ENCODE data around the gene EDN1. TPM values are rescaled to one million over a fixed set of nuclear protein-coding genes. Genes with fewer than 3 reads are reported as not detected.
"Not testable (repeated sequence)": the region's sequence is repeated elsewhere in the genome, so short reads cannot be mapped to it uniquely, and the experiment has no call there.

The EDN1 gene
- total and polyA plus RNA-seq, 11 donors, result 1.0 to 11.6 (median 4.1) TPM

DNA sequence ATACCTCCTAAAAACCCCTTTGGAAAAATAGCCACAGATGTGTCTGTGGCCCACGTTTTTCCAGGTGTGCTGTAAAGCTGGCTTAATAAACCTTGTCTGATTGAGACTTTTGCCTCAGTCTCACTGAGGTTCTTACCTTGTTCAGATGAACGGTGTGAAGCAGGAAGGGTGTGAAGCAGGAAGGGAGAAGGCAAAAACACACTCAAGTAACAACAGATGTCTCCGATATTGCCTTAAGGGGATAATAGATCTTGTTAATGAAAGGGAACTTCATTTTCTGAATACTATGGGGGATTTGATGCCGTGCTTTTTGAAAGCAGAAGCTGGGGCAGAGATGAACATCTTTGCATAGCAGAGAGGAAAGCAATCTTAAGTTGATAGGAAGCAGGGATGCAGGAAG is 37.8 kb downstream of the EDN1 start:
- DNase-seq, result no peak
- Histone ChIP-seq H3K36me3 (no peaks in the 10 kb centered on the region), H3K4me1 (peaks cover 0 to 19% (median 9%) of the 10 kb centered on the region in 12 donors), H3K27ac (no peak overlapping the region), H3K4me3 (no peak overlapping the region), H3K9me3 (no peaks in the 10 kb centered on the region), H3K27me3 (no peaks in the 10 kb centered on the region)
- TF ChIP-seq POLR2A (IDR thresholded peaks at IDR 0.05) (no peak), CTCF (IDR thresholded peaks at IDR 0.05) (no peak)
- ATAC-seq, result no peak
- intact Hi-C loops (cut with DNase I), result no loop called here
- 58 to 67% (median 65%) methylated on average over 4 of the region's 4 CpGs for WGBS, 4 donors

- TF ChIP-seq POLR2A (IDR thresholded peaks at IDR 0.05) (no peak), CTCF (IDR thresholded peaks at IDR 0.05) (no peak)
- H3K36me3 ChIP-seq, result no peaks in the 10 kb centered on the region
- DNase-seq (no peak), ATAC-seq (no peak)
- H3K4me1 ChIP-seq, result peaks cover 0 to 19% (median 9%) of the 10 kb centered on the region in 12 donors
- H3K4me3 ChIP-seq, result no peak overlapping the region
- intact Hi-C loops (cut with DNase I), result no loop called here
- WGBS, 4 donors, result 62 to 97% (median 82%) methylated on average over 3 of the region's 3 CpGs
- H3K27ac ChIP-seq, result no peak overlapping the region
- no peaks in the 10 kb centered on the region for H3K9me3 ChIP-seq
- H3K27me3 ChIP-seq, result no peaks in the 10 kb centered on the region
Observed at GRCh38 chr6:12328701-12329100, 38.5 kb downstream of the EDN1 start.

DNA sequence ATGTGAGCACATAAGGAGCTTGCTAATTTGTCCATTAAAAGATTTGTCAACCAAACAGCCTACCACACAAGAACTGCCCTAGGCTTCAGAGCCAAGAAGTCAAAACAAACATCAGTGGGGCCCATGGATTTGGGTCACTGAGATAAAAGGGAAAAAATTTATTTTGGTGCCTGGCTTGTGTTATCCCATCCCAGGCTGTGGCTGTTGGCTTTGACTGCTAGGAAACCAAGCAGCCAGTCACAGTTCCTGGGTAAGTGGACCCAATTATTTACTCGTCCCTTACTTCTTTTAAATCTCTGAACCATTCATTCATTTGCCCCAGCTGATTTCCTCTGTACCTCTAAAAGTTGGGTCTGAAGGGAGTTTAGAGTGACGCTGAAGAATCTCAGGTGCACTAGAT is 41.3 kb downstream of the EDN1 start:
- DNase-seq, result no peak
- peak in 2 of 4 donors; percentile 34 to 49 for ATAC-seq
- TF ChIP-seq CTCF (IDR thresholded peaks at IDR 0.05), result no peak
- TF ChIP-seq POLR2A (IDR thresholded peaks at IDR 0.05), result no peak
- Histone ChIP-seq H3K27me3 (no peaks in the 10 kb centered on the region), H3K27ac (peak overlapping the region in 1 of 12 donors; percentile 26), H3K4me3 (no peak overlapping the region), H3K9me3 (no peaks in the 10 kb centered on the region), H3K4me1 (peaks cover 0 to 19% (median 9%) of the 10 kb centered on the region in 12 donors), H3K36me3 (no peaks in the 10 kb centered on the region)
- WGBS, 4 donors, result 50 to 69% (median 54%) methylated on average over 2 of the region's 2 CpGs
- intact Hi-C loops (cut with DNase I), result no loop called here

DNA sequence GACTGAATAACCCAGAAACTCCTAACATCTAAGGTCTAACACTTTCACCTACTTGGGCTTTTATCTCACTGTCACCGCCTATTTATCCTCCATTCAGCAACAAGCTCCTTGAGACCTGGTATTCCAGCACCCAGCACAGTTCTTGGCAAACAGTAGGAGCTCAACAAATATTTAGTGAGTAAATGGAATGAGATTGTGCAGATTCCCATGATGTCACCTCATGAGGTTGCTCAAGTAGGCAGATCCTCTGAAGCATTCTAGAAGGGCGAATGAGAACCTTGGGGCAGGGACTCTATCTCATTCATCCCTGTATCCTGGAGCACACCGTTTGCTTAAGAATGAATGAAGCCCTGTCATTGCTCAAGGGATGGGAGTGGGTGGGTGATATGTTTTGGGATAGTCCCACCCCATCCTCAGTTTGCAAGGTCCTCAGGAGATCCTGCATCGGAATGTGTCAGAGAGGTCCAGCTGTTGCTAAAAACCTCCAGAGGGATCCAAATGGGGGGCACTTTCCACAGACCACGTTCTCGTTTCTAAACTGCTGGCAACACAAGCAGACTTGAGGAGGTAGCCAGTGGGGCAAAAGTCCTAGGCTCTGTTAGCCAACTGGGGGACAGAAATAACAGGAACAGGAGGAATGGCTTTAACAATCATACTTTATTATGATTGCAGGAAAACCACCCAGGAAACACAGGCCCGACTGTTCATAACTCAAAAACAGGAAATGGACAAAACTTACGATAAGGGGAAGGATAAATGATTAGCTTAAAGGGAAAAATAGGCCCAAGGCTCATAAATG is 42.0 kb downstream of the EDN1 start:
- no peak for TF ChIP-seq POLR2A (IDR thresholded peaks at IDR 0.05)
- TF ChIP-seq CTCF (IDR thresholded peaks at IDR 0.05), result no peak
- intact Hi-C loops (cut with DNase I), result no loop called here
- 51 to 63% (median 56%) methylated on average over 8 of the region's 8 CpGs for WGBS, 4 donors
- no peak overlapping the region for H3K4me3 ChIP-seq
- H3K27ac ChIP-seq, result peak overlapping the region in 1 of 12 donors; percentile 26
- H3K27me3 ChIP-seq, result no peaks in the 10 kb centered on the region
- ATAC-seq, result peak in 3 of 4 donors; percentile 34 to 63 (median 42)
- H3K4me1 ChIP-seq, result peaks cover 0 to 19% (median 9%) of the 10 kb centered on the region in 12 donors
- DNase-seq, result no peak
- no peaks in the 10 kb centered on the region for H3K36me3 ChIP-seq
- H3K9me3 ChIP-seq, result no peaks in the 10 kb centered on the region

GRCh38 chr6:12332750-12333079 is 42.6 kb downstream of the EDN1 start:
- H3K9me3 ChIP-seq; H3K4me3 ChIP-seq; DNase-seq; H3K36me3 ChIP-seq; H3K27me3 ChIP-seq; ATAC-seq; intact Hi-C loops (cut with DNase I): not testable (repeated sequence)
- Histone ChIP-seq H3K4me1 (peaks cover 0 to 19% (median 9%) of the 10 kb centered on the region in 12 donors), H3K27ac (peak overlapping the region in 1 of 12 donors; percentile 17)
- 85 to 88% (median 86%) methylated on average over 5 of the region's 5 CpGs for WGBS, 4 donors
